GM06990 (cell line): ENCODE data around the gene OBSCN.

ENCODE experiments used
- DNase-seq: peaks from one replicate; pipeline ENCODE4 v3.0.0-alpha.2; 2011; ENCODE audit not compliant: insufficient read length; ENCODE audit errors: extremely low read depth
- H3K27me3 ChIP-seq: replicated peaks from 2 replicates; pipeline ENCODE4 v1.6.0; 2011; ENCODE audit warnings: low read length; ENCODE audit not compliant: control insufficient read depth, insufficient read depth
- H3K36me3 ChIP-seq: 2 replicates; pipeline ENCODE4 v1.5.1; 2011; ENCODE audit warnings: low read length; ENCODE audit not compliant: control insufficient read depth, insufficient read depth
- H3K4me3 ChIP-seq: replicated peaks from 2 replicates; pipeline ENCODE4 v1.5.1; 2011; ENCODE audit warnings: low read depth, mild to moderate bottlenecking, control low read depth, low read length
- TF ChIP-seq, protein P1 (sequence below): IDR thresholded peaks from 2 replicates; pipeline ENCODE4 v1.5.1; 2011; ENCODE audit warnings: low read length, control low read depth, mild to moderate bottlenecking, inconsistent platforms; ENCODE audit not compliant: insufficient read depth, poor library complexity, severe bottlenecking

OBSCN gene, protein sequence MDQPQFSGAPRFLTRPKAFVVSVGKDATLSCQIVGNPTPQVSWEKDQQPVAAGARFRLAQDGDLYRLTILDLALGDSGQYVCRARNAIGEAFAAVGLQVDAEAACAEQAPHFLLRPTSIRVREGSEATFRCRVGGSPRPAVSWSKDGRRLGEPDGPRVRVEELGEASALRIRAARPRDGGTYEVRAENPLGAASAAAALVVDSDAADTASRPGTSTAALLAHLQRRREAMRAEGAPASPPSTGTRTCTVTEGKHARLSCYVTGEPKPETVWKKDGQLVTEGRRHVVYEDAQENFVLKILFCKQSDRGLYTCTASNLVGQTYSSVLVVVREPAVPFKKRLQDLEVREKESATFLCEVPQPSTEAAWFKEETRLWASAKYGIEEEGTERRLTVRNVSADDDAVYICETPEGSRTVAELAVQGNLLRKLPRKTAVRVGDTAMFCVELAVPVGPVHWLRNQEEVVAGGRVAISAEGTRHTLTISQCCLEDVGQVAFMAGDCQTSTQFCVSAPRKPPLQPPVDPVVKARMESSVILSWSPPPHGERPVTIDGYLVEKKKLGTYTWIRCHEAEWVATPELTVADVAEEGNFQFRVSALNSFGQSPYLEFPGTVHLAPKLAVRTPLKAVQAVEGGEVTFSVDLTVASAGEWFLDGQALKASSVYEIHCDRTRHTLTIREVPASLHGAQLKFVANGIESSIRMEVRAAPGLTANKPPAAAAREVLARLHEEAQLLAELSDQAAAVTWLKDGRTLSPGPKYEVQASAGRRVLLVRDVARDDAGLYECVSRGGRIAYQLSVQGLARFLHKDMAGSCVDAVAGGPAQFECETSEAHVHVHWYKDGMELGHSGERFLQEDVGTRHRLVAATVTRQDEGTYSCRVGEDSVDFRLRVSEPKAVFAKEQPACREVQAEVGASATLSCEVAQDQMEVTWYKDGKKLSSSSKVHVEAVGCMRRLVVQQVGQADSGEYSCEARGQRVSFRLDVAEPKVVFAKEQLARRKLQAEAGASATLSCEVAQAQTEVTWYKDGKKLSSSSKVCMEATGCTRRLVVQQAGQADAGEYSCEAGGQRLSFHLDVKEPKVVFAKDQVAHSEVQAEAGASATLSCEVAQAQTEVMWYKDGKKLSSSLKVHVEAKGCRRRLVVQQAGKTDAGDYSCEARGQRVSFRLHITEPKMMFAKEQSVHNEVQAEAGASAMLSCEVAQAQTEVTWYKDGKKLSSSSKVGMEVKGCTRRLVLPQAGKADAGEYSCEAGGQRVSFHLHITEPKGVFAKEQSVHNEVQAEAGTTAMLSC (N-terminal part only)

DNA sequence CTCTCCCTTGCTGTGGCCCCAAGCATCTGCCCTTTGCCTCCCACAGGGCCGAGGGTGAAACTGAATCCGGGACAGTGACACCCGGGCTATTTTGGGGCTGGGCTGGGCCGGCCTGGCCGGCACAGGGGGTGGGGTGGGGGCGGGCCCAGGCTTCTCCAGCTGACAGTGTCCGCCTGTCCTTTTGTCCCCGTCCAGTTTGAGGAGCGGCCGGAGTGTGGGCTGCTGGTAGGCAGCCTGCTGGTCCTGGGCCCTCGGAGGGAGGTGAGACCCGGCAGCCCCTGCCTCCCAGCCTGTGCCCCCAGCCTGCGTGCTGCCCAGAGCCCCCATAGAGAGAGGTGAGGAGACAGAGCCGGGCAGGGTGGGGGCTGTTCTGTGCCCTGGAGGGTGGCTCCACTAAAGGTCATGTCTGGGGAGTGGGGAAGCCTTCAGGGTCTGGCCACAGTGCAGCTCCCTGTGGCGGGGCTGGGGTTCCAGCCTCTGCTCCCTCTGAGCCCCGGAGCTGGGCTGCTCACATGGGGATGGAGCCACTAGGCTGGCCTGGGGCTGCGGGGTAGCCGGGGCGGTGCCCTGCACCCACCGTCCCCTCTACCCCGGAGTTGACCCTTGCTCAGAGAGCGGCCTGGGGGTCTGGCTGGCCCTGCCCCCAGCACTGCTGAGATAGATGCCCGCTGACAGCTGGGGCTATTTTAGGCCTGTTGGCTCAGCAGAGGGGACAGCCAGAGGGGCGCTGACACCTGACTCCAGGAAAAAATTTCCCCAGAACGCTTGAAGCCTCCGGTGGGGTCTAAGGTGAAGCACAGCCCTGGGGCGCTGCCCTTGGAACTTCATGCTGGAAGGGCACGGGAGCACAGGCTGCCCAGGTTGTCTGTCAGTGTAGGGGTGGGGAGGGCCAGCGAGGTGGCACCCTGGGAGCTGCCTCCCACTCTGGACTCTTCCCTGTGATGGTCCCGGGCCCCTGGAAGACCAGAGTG lies at the start of gene OBSCN:
TSS of gene OBSCN (plus strand) at position 194 of the 971 bp plus-strand sequence. CDS start 3,740 bp downstream, outside the sequence.
- TF ChIP-seq, protein P1, sequence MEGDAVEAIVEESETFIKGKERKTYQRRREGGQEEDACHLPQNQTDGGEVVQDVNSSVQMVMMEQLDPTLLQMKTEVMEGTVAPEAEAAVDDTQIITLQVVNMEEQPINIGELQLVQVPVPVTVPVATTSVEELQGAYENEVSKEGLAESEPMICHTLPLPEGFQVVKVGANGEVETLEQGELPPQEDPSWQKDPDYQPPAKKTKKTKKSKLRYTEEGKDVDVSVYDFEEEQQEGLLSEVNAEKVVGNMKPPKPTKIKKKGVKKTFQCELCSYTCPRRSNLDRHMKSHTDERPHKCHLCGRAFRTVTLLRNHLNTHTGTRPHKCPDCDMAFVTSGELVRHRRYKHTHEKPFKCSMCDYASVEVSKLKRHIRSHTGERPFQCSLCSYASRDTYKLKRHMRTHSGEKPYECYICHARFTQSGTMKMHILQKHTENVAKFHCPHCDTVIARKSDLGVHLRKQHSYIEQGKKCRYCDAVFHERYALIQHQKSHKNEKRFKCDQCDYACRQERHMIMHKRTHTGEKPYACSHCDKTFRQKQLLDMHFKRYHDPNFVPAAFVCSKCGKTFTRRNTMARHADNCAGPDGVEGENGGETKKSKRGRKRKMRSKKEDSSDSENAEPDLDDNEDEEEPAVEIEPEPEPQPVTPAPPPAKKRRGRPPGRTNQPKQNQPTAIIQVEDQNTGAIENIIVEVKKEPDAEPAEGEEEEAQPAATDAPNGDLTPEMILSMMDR: no peak
- no peak within 1 kb of the TSS for H3K4me3 ChIP-seq
- DNase-seq: no peak

DNA sequence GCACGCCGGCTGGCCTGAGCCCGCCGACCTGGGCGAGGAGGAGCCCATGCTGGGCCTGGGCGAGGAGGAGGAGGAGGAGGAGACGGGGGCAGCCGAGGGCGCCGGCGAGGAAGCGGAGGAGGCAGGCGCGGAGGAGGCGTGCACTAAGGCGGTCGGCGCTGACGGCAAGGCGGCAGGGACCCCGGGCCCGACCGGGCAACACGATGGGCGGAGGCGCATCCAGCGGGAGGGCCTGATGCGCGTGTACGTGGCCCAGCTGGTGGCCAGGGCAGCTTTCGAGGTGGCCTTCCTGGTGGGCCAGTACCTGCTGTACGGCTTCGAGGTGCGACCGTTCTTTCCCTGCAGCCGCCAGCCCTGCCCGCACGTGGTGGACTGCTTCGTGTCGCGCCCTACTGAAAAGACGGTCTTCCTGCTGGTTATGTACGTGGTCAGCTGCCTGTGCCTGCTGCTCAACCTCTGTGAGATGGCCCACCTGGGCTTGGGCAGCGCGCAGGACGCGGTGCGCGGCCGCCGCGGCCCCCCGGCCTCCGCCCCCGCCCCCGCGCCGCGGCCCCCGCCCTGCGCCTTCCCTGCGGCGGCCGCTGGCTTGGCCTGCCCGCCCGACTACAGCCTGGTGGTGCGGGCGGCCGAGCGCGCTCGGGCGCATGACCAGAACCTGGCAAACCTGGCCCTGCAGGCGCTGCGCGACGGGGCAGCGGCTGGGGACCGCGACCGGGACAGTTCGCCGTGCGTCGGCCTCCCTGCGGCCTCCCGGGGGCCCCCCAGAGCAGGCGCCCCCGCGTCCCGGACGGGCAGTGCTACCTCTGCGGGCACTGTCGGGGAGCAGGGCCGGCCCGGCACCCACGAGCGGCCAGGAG lies 49.5 kb upstream of the OBSCN start:
- no peaks in the 10 kb centered on the region for H3K27me3 ChIP-seq
- no peaks in the 10 kb centered on the region for H3K36me3 ChIP-seq
- no peak for DNase-seq
- TF ChIP-seq, protein P1: no peak
- H3K4me3 ChIP-seq: no peak overlapping the region

More for the DNA sequence above, at the start of gene OBSCN:
- Histone ChIP-seq H3K36me3 (no peaks in the 10 kb centered on the region), H3K27me3 (no peaks in the 10 kb centered on the region; the same call in 1 of the 2 replicates)

DNA sequence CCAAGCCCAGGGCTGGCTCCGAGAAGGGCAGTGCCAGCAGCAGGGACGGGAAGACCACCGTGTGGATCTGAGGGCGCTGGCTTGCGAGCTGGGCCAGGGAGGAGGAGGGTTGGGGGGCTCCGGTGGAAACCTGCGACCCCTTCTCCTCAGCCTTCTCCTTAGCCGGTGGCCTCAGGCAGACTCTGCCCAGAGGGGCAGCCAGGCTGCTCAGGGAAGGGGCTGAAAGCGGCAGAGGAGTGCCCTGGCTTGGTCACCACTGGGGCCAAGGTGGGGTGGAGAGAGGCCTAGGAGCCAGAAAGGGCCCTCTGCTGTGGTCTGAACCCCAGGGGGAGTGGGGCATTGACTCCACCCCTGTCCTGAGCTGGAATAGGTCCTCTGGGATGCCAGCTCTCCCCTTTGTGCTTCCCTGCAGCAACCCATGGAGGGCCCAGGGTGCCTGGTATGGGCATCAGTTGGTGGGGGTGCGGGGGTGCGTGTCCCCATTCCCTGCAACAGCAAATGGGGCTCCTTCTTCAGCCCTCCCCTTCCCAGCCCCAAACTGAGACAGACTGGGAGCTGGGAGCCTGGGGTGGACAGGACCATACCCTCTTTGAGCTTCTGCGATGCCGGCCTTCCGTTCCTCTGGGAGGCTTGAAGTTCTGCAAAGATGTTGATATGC lies 48.7 kb upstream of the OBSCN start:
- no peaks in the 10 kb centered on the region for H3K36me3 ChIP-seq
- DNase-seq: no peak
- no peaks in the 10 kb centered on the region for H3K27me3 ChIP-seq
- H3K4me3 ChIP-seq: no peak overlapping the region
- TF ChIP-seq, protein P1: no peak

DNA sequence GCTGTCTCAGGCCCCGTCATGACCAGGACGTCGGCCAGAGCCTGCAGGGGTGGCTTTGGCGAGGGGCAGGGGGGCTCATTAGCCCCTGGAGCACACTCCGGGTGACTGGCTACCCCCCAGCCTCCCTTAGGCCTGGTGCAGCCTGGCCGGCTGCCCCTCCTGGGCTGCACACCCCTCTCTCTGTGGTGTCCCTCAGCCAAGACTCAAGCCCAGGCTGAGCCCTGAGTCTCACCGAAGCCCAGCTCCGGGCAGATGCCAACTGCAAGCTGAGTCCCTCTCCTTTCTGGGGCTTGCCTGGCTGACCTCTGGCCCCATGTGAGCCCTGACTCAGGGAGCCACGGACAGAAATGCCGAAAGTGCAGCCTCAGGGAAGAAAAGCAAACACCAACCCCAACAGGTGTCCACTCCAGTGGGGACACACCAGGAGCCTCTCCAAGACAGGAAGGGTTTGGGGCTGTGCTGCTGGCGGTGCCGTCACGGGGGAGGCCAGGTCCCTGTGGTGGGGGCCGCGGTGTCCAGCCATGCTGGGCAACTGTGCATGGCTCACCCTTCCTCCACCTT lies 47.6 kb upstream of the OBSCN start:
- TF ChIP-seq, protein P1: no peak
- H3K27me3 ChIP-seq: no peaks in the 10 kb centered on the region
- H3K4me3 ChIP-seq: no peak overlapping the region
- no peaks in the 10 kb centered on the region for H3K36me3 ChIP-seq
- no peak for DNase-seq
